GM19468 (cell line): ENCODE measurements around the gene ZNF324.
"Not testable (repeated sequence)": the region's sequence is repeated elsewhere in the genome, so short reads cannot be mapped to it uniquely, and the experiment has no call there.

Source experiments
- ATAC-seq: cut with Tn5 transposase; IDR thresholded peaks from one replicate; pipeline ENCODE4 v1.9.1; 2021; ENCODE audit warnings: mild to moderate bottlenecking, moderate library complexity, moderate number of reproducible peaks; ENCODE audit not compliant: unreplicated experiment; ENCODE audit errors: extremely low read depth

ZNF324 gene

DNA sequence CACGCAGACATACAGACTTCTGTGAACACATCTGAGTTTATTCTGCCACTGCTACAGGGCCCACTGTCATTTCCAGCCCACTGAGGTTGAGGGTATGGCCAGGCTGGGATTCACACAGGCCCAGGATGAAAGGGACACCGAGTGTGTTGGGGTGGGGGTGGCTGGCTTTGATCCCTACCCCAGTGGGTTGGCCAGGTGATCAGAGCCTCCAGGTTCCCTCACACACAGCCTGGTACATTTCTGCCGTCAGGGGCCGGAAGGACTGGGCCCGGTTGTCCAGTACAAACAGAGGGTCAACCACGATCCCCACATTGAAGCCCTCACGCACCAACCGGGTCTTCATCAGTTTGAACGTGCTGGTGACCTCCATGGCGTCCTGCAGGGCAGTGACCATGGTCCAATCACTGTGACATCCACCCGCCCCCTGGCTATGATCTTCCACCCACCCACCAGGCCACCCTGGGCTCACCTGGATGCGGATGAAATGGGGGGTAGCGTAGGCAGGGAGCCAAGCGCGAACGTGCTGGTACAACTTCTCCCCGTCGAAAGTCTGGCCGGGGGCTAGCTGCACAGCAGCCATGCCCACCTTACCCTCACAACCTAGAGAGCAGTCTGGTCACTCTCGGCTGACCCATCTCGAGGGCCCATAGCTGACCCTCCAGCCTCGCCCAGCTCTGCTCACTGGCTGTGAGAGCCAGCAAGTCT lies 31.6 kb downstream of the ZNF324 start:
- ATAC-seq, result no peak

GRCh38 chr19:58499021-58499927 lies 32.4 kb downstream of the ZNF324 start:
- ATAC-seq, result peak; percentile 76

- no peak for ATAC-seq
Observed at GRCh38 chr19:58500242-58500641, 33.4 kb downstream of the ZNF324 start.

DNA sequence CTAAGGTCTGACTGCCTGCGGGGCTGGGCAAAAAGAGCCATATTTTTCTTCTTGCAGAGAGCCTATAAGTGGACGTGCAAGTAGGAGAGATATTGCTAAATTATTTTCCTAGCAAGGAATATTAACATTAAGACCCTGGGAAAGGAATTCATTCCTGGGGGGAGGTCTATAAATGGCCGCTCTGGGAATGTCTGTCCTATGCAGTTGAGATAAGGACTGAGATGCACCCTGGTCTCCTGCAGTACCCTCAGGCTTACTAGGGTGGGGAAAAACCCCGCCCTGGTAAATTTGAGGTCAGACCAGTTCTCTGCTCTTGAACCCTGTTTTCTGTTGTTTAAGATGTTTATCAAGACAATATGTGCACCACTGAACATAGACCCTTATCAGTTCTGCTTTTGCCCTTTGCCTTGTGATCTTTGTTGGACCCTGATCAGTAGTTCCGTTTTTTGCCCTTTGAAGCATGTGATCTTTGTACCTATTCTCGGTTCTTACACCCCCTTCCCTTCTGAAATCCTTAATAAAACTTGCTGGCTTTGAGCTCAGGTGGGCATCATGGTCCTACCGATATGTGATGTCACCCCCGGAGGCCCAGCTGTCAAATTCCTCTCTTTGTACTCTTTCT lies 40.8 kb downstream of the ZNF324 start:
- not testable (repeated sequence) for ATAC-seq

DNA sequence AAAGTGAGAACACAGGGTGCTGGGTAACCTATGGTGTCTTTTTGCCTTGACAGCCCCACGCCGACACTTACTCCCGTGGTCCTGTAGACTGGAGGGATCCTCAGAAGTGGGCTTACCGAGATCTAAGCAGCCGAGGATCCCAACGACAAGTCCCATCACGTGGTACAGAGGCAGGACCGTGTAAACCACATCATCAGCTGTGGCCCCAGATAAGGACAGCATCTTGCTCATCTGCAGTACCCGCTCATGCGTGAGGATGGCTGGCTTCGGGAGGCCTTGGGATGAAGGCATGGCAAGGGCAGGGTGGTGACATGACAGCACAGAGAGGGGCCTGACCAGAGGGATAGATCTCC lies 42.8 kb downstream of the ZNF324 start:
- no peak for ATAC-seq

- no peak for ATAC-seq
Observed at GRCh38 chr19:58510084-58510862, 43.4 kb downstream of the ZNF324 start.

DNA sequence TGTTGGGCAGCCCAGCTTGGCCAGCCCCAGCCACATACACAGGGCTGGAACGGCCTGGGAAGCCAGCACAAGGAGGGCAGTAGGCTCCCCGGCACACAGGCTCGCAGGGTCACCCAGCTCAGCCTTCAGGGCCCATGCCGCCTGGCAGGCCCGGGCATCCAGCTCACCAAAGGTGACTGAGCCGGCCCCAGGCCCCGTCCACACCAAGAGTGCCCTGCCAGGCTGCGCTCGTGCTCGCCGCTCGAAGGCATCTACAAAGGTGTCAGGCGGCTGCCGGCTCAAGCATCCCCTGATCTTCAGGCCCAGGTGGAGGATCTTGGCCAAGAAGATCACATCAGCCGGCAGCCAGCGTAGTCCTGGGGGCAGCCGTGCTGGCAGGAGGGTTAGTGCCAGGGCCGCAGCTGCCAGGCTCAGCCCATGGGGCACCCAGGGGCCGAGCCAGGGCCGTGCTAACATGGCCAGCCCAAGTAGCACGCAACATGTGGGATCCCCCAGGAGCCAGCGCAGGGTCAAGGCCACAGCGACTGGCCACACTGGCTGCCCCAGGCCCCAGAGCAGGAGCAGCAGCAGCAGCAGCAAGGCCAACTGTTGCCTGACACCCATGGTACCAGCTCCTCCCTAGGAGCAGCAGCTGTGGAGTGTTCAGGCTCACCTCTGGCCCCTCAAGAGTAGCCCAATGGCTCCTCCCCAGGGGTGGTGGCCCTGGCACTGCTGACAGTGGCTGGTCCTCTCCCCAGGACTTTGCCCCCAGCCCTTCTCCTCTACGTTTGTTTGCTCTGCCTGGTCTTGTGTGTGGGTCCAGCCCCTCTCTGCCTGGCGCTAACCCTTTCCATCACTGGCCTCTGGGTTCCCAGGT lies 44.7 kb downstream of the ZNF324 start, which contains the start of gene SLC27A5:
Gene SLC27A5, minus strand, starts transcription at position 640 of the 856 bp plus-strand sequence. Its CDS starts 37 bp downstream, at position 603.
- no peak for ATAC-seq

DNA sequence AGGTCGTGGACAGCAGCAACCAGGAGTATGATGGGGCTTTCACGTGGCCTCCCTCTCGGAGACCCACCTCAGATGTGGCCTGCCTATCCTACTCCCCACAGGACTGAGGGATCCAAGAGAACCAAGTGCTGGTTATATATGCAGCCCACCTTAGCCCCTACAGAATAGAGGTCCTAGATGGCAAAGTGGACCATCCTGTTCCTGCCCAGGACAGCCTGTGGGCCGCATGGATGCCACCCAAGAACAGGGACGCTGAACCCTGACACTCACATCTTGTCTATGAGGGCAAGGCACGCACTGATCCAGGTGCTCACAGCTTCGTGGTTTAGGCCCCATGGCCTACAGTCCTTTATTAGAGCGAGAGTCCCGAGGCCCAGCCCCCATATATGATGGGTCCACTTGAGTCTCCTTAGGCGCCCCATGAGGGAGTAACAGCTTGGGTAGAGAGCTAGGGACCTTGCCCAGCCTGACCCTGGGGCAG lies 46.4 kb downstream of the ZNF324 start:
- no peak for ATAC-seq

DNA sequence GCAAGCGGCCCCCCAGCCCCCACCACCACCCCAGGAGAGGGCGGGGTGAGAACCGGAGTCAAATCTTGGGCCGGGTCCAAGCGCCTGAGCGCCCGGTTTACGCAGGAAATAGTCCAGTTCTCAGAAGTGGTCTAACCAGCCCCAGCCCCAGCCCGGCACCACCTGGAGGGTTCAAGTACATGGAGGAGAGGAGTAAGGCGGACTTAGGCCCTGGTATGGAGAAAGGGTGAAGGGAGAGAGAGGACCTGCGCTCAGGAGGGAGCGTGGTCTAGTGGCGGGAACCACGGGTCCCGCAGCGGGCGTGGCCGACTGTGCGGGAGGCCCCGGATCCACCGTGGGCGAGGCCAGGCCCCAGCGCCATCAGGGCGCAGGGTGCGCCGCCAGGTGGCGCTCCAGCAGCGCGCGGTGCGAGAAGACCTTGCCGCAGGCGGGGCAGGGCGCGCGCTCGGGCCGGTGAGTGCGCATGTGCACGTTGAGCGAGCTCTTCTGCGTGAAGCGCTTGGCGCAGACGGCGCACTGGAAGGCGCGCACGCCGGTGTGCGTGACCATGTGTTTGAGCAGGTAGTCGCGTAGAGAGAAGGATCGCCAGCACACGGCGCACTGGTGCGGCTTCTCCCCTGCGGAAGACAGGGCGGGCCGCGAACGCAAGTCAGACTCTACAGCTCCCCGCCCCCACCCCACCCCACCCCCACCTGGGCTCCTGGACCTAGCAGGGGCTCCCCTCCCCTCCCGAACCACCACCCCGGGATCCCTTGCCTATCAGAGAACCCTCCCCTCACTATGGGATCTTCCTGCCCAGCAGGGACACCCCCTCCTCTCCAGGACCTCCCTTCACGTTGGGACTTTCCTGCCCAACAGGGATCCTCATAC lies 47.0 kb downstream of the ZNF324 start:
- ATAC-seq, result peak; percentile 77

DNA sequence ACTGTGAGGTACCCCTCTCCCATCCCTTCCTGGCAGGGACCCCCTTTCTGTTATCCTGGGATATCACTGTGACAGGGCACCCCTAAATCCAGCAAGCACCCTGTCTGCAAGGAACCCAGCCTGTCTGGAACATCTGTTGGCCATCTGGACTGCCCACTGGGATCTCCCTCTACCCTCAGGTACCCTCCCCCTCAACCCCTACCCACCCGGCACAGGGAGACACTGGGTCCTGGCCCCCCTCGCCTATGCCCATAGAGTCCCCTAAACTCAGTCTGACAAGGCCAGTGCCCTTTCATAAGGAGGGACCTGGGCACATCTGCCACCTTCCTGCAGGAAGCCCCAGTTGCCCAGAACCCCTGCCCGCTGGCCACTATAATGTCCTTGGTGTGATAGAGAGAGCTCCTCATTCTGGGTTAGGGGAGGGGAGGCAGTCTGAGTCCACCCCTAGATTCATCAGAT lies 47.7 kb downstream of the ZNF324 start:
- no peak for ATAC-seq

GRCh38 chr19:58515259-58515658 lies 48.4 kb downstream of the ZNF324 start:
- no peak for ATAC-seq

GRCh38 chr19:58516246-58516836 lies 49.5 kb downstream of the ZNF324 start:
- no peak for ATAC-seq

- no peak for ATAC-seq
Observed at GRCh38 chr19:58516964-58517833, 50.3 kb downstream of the ZNF324 start.

DNA sequence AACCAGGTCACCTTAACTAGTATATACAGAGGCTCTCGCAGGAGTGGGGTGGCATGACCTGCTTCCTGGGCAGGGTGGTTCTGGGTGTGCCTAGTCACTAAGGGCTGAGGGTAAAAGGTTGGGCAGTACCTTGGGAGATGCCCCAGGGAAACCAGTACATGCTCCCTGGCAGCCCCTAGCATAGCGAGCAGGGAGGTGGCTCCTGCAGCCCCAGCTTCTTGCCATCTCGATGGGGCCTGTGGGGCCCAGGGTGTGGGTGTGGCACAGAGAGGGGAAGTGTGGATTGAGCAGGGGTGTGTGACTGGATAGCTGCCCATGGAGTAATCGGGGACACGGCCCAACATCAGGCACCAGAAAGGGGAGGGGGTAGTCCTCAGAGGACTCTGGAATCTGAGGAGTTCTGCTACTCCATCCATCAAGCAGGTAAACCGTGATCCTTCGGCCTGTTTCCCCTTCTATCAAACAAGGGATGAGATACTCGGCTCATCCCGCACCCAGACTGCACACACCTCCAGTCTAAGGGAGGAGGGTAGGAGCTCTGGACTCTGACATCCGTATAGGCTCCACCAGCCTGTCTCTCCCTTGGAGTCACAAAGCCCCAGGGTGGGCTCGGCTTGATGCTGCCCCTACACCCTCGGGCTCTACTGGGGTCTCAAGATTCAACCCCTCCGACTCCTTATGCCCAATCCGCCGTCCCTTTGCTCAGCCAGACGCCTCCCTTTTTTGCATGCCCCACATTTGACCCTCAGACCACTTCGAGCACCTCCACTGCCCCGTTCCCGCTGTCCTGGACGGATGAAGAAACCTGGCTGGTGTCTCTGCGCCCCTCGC lies 51.6 kb downstream of the ZNF324 start:
- ATAC-seq, result no peak

DNA sequence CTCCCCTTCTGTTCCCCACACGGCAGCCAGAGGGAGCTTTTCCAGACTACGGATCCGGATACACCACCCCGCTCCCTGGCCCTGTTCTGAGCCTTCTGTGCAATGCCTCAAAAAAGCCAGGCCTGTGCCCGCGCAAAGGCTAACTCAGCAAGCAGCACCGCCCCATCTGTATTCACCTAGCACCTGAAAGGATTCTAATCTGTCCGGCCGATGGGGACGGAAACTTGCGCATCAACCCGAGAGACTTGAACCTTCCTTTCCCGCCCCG lies 52.1 kb downstream of the ZNF324 start:
- no peak for ATAC-seq
